Adipocyte (in vitro differentiated cells): Measurements from ENCODE around the gene FABP1.
A peak's percentile ranks its signal among the peaks of the same experiment; 100 is the strongest.

Experiments used
- DNase-seq: peaks from one replicate; pipeline ENCODE4 v3.0.0-alpha.2; 2015; ENCODE audit warnings: low read depth
- H3K27me3 ChIP-seq: replicated peaks from 2 replicates; pipeline ENCODE4 v1.7.0; 2013; ENCODE audit warnings: mild to moderate bottlenecking, low read length, moderate library complexity; ENCODE audit not compliant: control insufficient read depth, insufficient read depth
- H3K36me3 ChIP-seq: 2 replicates; pipeline ENCODE4 v1.7.0; 2013; ENCODE audit warnings: low read length, mild to moderate bottlenecking, moderate library complexity; ENCODE audit not compliant: control insufficient read depth, insufficient read depth, severe bottlenecking
- H3K4me1 ChIP-seq: 2 replicates; pipeline ENCODE4 v1.7.0; 2013; ENCODE audit warnings: mild to moderate bottlenecking, low read length, moderate library complexity; ENCODE audit not compliant: control insufficient read depth, insufficient read depth
- H3K4me3 ChIP-seq: 2 replicates; pipeline ENCODE4 v1.7.0; 2013; ENCODE audit warnings: mild to moderate bottlenecking, low read length, moderate library complexity
- H3K9ac ChIP-seq: 2 replicates; pipeline ENCODE4 v1.7.0; 2013; ENCODE audit warnings: mild to moderate bottlenecking, low read length, moderate library complexity
- H3K9me3 ChIP-seq: 2 replicates; pipeline ENCODE4 v1.7.0; 2013; ENCODE audit warnings: mild to moderate bottlenecking, low read length, moderate library complexity; ENCODE audit not compliant: control insufficient read depth

Gene FABP1

DNA sequence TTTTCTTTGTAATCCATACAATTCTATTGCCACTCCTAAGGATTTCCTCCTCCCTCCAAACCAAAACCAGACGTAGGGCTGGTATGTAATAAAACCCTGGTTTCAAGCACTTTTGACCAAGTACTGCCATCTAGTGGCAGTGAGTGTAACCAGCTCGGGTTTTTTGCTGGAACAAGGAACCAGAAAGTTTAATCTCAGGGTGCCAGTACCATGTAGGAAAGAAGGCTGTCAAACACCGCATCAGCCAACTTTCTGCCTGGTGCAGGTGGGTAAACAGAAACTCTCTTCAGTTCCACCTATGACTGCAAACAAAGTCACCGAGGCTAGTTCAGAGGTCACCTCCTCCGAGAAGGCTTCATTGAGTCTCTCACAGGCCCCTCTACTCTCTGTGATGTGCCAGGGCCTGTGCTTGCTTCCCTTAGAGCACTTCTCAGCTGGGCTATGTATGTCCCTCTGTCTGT lies 32.1 kb upstream of the FABP1 start:
- peaks cover under 1% of the 10 kb centered on the region for H3K4me1 ChIP-seq
- H3K4me3 ChIP-seq = no peak overlapping the region
- no peaks in the 10 kb centered on the region for H3K36me3 ChIP-seq
- H3K9me3 ChIP-seq = no peaks in the 10 kb centered on the region
- DNase-seq = peak; percentile 93
- no peak overlapping the region for H3K9ac ChIP-seq
- H3K27me3 ChIP-seq = peaks cover 5% of the 10 kb centered on the region

GRCh38 chr2:88159481-88159880 lies 31.6 kb upstream of the FABP1 start:
- Histone ChIP-seq H3K9me3 (no peaks in the 10 kb centered on the region), H3K4me1 (no peaks in the 10 kb centered on the region), H3K9ac (no peak overlapping the region), H3K27me3 (peaks cover 5% of the 10 kb centered on the region), H3K36me3 (no peaks in the 10 kb centered on the region), H3K4me3 (no peak overlapping the region)
- no peak for DNase-seq

DNA sequence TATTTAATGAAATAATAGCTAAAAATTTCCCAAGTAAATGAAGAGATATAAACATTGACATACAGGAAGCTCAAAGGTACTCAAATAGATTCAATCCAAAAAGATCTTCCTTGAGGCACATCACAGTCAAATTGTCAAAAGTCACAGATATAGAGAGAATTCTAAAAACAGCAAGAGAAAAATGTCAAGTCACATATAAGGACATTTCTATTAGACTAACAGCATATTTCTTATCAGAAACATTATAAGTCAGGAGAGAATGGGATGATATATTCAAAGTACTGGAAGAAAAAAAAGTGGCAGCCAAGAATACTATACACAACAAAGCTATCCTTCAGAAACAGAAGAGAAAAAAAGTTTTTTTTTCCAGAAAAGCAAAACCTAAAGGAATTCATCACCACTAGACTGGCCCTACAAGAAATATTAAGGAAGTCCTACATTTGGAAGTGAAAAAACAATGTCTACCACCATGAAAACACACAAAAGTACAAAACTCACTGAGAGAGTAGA lies 21.1 kb upstream of the FABP1 start:
- Histone ChIP-seq H3K36me3 (no peaks in the 10 kb centered on the region), H3K9ac (no peak overlapping the region), H3K9me3 (peaks cover 30% of the 10 kb centered on the region), H3K4me3 (no peak overlapping the region), H3K27me3 (peaks cover 8% of the 10 kb centered on the region), H3K4me1 (no peaks in the 10 kb centered on the region)
- no peak for DNase-seq

- no peak overlapping the region for H3K9ac ChIP-seq
- no peaks in the 10 kb centered on the region for H3K4me1 ChIP-seq
- no peak overlapping the region for H3K4me3 ChIP-seq
- H3K36me3 ChIP-seq = no peaks in the 10 kb centered on the region
- peaks cover 8% of the 10 kb centered on the region for H3K27me3 ChIP-seq
- no peak for DNase-seq
- peaks cover 20% of the 10 kb centered on the region for H3K9me3 ChIP-seq
These were observed 19.3 kb upstream of the FABP1 start for GRCh38 chr2:88147145-88147544.

DNA sequence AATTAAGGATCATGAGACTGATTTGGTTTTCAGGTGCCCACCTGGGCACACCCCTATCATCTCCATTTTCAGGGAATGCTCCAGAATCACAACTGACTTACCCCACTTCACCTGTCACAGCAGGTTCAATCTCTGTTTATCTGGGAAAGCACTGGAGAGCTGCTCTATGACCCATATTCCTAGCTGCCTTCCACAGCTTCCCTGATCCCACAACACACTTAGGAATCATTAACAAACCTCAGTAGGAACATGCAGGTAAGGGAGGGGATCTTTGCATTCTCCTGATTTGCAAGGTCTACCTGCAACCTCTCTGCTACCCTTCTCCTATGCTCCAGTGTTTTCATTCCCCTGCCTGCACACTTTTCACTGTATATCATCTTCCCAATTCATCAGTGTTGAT lies 18.7 kb upstream of the FABP1 start:
- no peak overlapping the region for H3K4me3 ChIP-seq
- H3K4me1 ChIP-seq = no peaks in the 10 kb centered on the region
- no peaks in the 10 kb centered on the region for H3K36me3 ChIP-seq
- no peak for DNase-seq
- H3K9ac ChIP-seq = no peak overlapping the region
- peaks cover 8% of the 10 kb centered on the region for H3K27me3 ChIP-seq
- H3K9me3 ChIP-seq = peaks cover 24% of the 10 kb centered on the region

DNA sequence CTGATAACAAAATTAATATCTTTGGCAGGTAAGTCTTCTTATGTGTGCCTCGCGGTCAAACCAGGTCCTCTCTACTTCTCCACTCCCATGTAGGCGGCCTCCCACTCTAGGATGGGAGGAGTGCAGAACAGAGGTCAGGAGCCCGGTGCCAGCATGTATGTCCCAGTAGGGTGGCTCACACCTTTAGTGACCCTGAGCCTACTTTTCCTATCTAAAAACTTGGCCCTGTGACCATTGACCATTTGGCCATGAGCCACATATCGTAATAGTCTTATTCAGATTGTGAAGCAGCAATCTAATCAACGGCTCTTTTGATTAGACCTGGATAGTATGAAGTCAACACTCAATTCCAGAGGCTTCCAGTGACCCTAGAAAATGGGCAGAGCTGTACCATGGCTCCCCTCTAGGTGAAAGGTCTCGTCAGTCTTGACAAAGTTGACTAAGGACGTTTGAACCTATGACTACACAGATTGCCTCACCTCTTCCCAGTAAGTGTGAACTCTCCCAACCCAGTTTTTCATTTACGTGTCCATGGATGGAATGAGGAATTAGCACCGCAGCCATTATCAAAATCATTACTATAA lies 17.1 kb upstream of the FABP1 start:
- H3K4me3 ChIP-seq = no peak overlapping the region
- H3K9ac ChIP-seq = no peak overlapping the region
- H3K4me1 ChIP-seq = no peaks in the 10 kb centered on the region
- H3K36me3 ChIP-seq = no peaks in the 10 kb centered on the region
- H3K27me3 ChIP-seq = peaks cover 8% of the 10 kb centered on the region
- H3K9me3 ChIP-seq = peaks cover 27% of the 10 kb centered on the region
- no peak for DNase-seq

- Histone ChIP-seq H3K36me3 (no peaks in the 10 kb centered on the region), H3K9ac (no peak overlapping the region), H3K4me1 (no peaks in the 10 kb centered on the region), H3K4me3 (no peak overlapping the region), H3K9me3 (peaks cover 22% of the 10 kb centered on the region), H3K27me3 (peaks cover 8% of the 10 kb centered on the region)
- DNase-seq = no peak
These were observed 16.4 kb upstream of the FABP1 start for GRCh38 chr2:88144271-88144670.

GRCh38 chr2:88141952-88142351 lies 14.1 kb upstream of the FABP1 start:
- H3K9ac ChIP-seq = no peak overlapping the region
- H3K9me3 ChIP-seq = peaks cover 10% of the 10 kb centered on the region
- H3K4me1 ChIP-seq = no peaks in the 10 kb centered on the region
- no peak overlapping the region for H3K4me3 ChIP-seq
- no peaks in the 10 kb centered on the region for H3K36me3 ChIP-seq
- DNase-seq = no peak
- H3K27me3 ChIP-seq = peaks cover 8% of the 10 kb centered on the region

GRCh38 chr2:88139804-88140203 lies 11.9 kb upstream of the FABP1 start:
- Histone ChIP-seq H3K36me3 (no peaks in the 10 kb centered on the region), H3K9me3 (peaks cover 10% of the 10 kb centered on the region), H3K4me1 (no peaks in the 10 kb centered on the region), H3K27me3 (peaks cover 3% of the 10 kb centered on the region), H3K4me3 (no peak overlapping the region), H3K9ac (no peak overlapping the region)
- no peak for DNase-seq

GRCh38 chr2:88139203-88139702 lies 11.4 kb upstream of the FABP1 start:
- Histone ChIP-seq H3K4me1 (no peaks in the 10 kb centered on the region), H3K9ac (no peak overlapping the region), H3K36me3 (no peaks in the 10 kb centered on the region), H3K4me3 (no peak overlapping the region), H3K9me3 (peaks cover 10% of the 10 kb centered on the region), H3K27me3 (peaks cover 3% of the 10 kb centered on the region)
- DNase-seq = no peak

DNA sequence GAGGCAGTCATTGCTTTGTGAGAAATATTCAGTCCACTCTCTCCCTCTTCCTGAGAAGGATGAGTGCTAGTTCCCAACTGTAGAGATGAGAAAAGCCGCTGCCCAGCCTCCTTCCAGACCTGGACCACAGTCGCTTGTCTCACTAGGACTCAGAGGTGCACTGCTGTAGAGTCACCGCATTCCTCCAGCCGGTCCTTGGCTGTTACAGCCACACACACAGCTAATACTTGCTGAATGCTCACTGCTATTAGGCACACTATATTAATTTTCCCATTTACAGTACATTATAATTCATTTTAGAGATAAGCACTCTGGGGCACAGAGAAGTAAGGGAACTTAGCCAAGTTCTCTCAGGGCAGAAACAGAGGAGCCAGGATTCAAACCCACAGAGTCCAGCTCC lies 10.0 kb upstream of the FABP1 start:
- Histone ChIP-seq H3K4me1 (no peaks in the 10 kb centered on the region), H3K9ac (no peak overlapping the region), H3K4me3 (no peak overlapping the region), H3K9me3 (peaks cover 10% of the 10 kb centered on the region), H3K36me3 (no peaks in the 10 kb centered on the region), H3K27me3 (peaks cover 7% of the 10 kb centered on the region)
- no peak for DNase-seq

- DNase-seq = no peak
- Histone ChIP-seq H3K4me3 (no peak overlapping the region), H3K9me3 (peaks cover 5% of the 10 kb centered on the region), H3K36me3 (no peaks in the 10 kb centered on the region), H3K9ac (no peak overlapping the region), H3K27me3 (peaks cover 8% of the 10 kb centered on the region), H3K4me1 (no peaks in the 10 kb centered on the region)
These were observed 9.0 kb upstream of the FABP1 start for GRCh38 chr2:88136817-88137216.
